HL-60 (cell line): ENCODE results near the gene FOXE3.

ENCODE experiments used
- DNase-seq, 2 experiments: peaks; one replicate each; pipeline ENCODE4 v3.0.0-alpha.2; 2010 to 2020; ENCODE audit warnings: low read depth in 1 of 2, low spot score in 1 of 2
- H3K27ac ChIP-seq: fragments of 250-450 bp; sonication (Bioruptor Pico); replicated peaks from 2 replicates; pipeline ENCODE4 v1.5.1; 2020; ENCODE audit warnings: mild to moderate bottlenecking, moderate library complexity
- H3K27me3 ChIP-seq: fragments of 250-450 bp; sonication (Bioruptor Pico); 2 replicates; pipeline ENCODE4 v1.5.1; 2021; ENCODE audit warnings: mild to moderate bottlenecking, moderate library complexity; ENCODE audit not compliant: insufficient read depth, poor library complexity, severe bottlenecking
- H3K4me3 ChIP-seq: replicated peaks from 2 replicates; pipeline ENCODE4 v1.5.1; 2011; ENCODE audit warnings: mild to moderate bottlenecking, control low read depth, low read length; ENCODE audit not compliant: insufficient read depth
- CTCF ChIP-seq: IDR thresholded peaks from one replicate; pipeline ENCODE4 v1.5.1; 2011; ENCODE audit warnings: low read length, control low read depth, inconsistent platforms; ENCODE audit not compliant: insufficient read depth
- GABPA ChIP-seq: IDR thresholded peaks from 2 replicates; pipeline ENCODE4 v1.6.1; 2012; ENCODE audit warnings: low read depth
- POLR2AphosphoS5 ChIP-seq: IDR thresholded peaks from 2 replicates; pipeline ENCODE4 v1.6.1; 2012; ENCODE audit warnings: low read depth
- REST ChIP-seq: IDR thresholded peaks from 2 replicates; pipeline ENCODE4 v1.6.1; 2012; ENCODE audit warnings: low read depth; ENCODE audit not compliant: insufficient replicate concordance
- SPI1 ChIP-seq: IDR thresholded peaks from 2 replicates; pipeline ENCODE4 v1.6.1; 2012; ENCODE audit warnings: low read depth, mild to moderate bottlenecking, borderline replicate concordance

The FOXE3 gene

GRCh38 chr1:47441450-47442106, 25.5 kb downstream of the FOXE3 start:
- TF ChIP-seq GABPA (no peak), CTCF (no peak), SPI1 (no peak), REST (no peak), POLR2AphosphoS5 (no peak)
- Histone ChIP-seq H3K27me3 (peaks cover 65% of the 10 kb centered on the region), H3K27ac (no peak overlapping the region), H3K4me3 (no peak overlapping the region)
- no peak for DNase-seq

GRCh38 chr1:47442202-47442601, 26.1 kb downstream of the FOXE3 start:
- H3K27me3 ChIP-seq: peaks cover 71% of the 10 kb centered on the region
- no peak for DNase-seq
- H3K27ac ChIP-seq: no peak overlapping the region
- H3K4me3 ChIP-seq: no peak overlapping the region
- no peak for TF ChIP-seq GABPA
- TF ChIP-seq REST: no peak
- no peak for TF ChIP-seq POLR2AphosphoS5
- no peak for TF ChIP-seq SPI1
- TF ChIP-seq CTCF: no peak

- no peak for DNase-seq
- H3K27me3 ChIP-seq: peaks cover 72% of the 10 kb centered on the region
- TF ChIP-seq POLR2AphosphoS5 (no peak), CTCF (no peak), GABPA (no peak), REST (no peak)
- H3K27ac ChIP-seq: no peak overlapping the region
- no peak overlapping the region for H3K4me3 ChIP-seq
Observed at GRCh38 chr1:47442842-47443529, 26.9 kb downstream of the FOXE3 start.
